Kidney epithelial cell (primary cell): Measurements from ENCODE around the gene ARHGAP20. TPM values are rescaled to one million over a fixed set of nuclear protein-coding genes. Genes with fewer than 3 reads are reported as not detected.
"Not testable (repeated sequence)": the region's sequence is repeated elsewhere in the genome, so short reads cannot be mapped to it uniquely, and the experiment has no call there.

Experiments used
- DNase-seq: peaks from one replicate; pipeline ENCODE4 v3.0.0-alpha.2; 2010; ENCODE audit warnings: low read depth
- H3K27me3 ChIP-seq: 2 replicates; pipeline ENCODE4 v1.6.0; 2011; ENCODE audit warnings: low read length; ENCODE audit not compliant: control insufficient read depth, insufficient read depth
- H3K36me3 ChIP-seq: 2 replicates; pipeline ENCODE4 v1.5.1; 2011; ENCODE audit warnings: low read length; ENCODE audit not compliant: control insufficient read depth, insufficient read depth
- H3K4me3 ChIP-seq: 2 replicates; pipeline ENCODE4 v1.5.1; 2011; ENCODE audit warnings: low read depth, mild to moderate bottlenecking, control low read depth, low read length
- total RNA-seq: library from RNA; depleted of rRNA; stranded (reverse); fragments of >200 nt; gene quantifications from 2 replicates; pipeline ENCODE4 v1.2.3, GENCODE V29; 2015
- TF ChIP-seq, protein P1 (sequence below): IDR thresholded peaks from 2 replicates; pipeline ENCODE4 v1.5.1; 2011; ENCODE audit warnings: mild to moderate bottlenecking, moderate library complexity, low read length, control low read depth, inconsistent platforms; ENCODE audit not compliant: insufficient read depth, poor library complexity, severe bottlenecking

ARHGAP20 gene
- total RNA-seq, 1 donor from 2014 or later, result 0.17 TPM

DNA sequence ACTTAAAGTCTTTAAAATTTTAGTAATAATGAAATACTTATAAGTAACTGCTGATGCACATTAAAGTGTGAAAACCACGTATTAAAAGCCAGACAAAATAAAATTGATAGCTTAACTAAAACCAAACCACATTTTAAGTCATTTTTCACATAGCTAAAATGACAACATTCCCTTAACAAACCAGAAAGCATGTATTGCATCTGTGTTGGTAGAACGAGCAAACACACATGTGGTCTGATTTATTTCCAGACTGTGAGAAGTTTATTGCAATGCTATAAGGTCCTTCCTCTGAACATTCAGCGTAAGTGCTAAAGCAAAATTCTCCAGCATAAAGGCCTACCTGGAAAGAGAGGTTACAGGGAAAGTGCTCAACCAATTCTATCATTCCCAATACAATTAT is 57.8 kb downstream of the ARHGAP20 start:
- H3K36me3 ChIP-seq, result no peaks in the 10 kb centered on the region

DNA sequence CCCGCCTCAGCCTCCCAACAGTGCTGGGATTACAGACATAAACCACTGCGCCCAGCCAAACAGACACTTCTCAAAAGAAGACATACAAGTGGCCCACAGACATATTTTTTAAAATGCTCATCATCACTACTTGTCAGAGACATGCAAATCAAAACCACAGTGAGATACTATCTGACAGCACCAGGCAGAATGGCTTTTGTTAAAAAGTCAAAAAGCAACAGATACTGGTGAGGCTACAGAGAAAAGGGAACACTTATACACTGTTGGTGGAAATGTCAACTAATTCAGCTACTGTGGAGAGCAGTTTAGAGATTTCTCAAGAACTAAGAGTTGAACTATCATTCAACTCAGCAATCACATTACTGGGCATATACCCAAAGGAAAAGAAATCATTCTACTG is 67.0 kb downstream of the ARHGAP20 start:
- Histone ChIP-seq H3K4me3 (no peak overlapping the region), H3K36me3 (no peaks in the 10 kb centered on the region), H3K27me3 (no peaks in the 10 kb centered on the region)
- no peak for DNase-seq
- TF ChIP-seq, protein P1, sequence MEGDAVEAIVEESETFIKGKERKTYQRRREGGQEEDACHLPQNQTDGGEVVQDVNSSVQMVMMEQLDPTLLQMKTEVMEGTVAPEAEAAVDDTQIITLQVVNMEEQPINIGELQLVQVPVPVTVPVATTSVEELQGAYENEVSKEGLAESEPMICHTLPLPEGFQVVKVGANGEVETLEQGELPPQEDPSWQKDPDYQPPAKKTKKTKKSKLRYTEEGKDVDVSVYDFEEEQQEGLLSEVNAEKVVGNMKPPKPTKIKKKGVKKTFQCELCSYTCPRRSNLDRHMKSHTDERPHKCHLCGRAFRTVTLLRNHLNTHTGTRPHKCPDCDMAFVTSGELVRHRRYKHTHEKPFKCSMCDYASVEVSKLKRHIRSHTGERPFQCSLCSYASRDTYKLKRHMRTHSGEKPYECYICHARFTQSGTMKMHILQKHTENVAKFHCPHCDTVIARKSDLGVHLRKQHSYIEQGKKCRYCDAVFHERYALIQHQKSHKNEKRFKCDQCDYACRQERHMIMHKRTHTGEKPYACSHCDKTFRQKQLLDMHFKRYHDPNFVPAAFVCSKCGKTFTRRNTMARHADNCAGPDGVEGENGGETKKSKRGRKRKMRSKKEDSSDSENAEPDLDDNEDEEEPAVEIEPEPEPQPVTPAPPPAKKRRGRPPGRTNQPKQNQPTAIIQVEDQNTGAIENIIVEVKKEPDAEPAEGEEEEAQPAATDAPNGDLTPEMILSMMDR, result no peak

More for the DNA sequence above, 57.8 kb downstream of the ARHGAP20 start:
- TF ChIP-seq, protein P1, result no peak
- no peak overlapping the region for H3K4me3 ChIP-seq
- DNase-seq, result no peak
- no peaks in the 10 kb centered on the region for H3K27me3 ChIP-seq

DNA sequence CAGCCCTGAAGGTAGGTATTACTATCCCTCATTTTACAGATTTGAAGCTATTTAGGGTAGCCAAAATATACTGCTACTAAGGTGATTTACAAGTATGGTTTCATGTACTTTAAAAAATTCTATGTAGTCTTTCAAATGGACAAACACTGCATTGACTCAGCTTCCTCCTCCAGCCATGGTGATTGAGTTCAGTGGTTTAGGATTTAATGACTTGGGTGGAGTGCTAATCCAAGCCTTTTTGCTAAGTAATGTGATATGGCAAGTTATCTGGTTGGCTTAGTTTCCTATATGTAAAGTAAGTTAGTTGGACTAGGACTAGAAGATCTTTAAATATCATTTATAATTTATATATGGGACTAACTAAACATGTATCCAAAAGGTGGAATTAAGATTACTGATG is 77.9 kb downstream of the ARHGAP20 start:
- Histone ChIP-seq H3K27me3 (no peaks in the 10 kb centered on the region), H3K36me3 (no peaks in the 10 kb centered on the region), H3K4me3 (no peak overlapping the region)
- no peak for DNase-seq
- TF ChIP-seq, protein P1, result no peak

DNA sequence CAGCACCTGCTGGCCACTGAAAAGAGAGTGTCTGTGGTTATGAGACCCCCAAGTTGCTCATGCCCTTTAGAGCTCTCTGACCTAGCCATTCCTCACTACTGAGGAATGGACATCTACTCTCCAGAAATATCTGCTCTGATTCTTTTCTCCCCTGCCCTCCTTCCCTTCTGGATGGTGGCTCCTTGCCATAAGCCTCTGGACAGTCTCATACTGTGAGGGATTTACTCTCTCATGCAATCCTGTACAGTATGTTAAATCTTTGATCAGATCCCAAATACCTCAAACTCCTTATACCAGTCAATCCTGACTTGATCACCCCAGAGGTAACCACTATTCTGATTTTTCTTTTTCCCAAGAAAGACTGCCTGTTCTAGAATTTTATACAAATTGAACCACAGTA is 80.7 kb downstream of the ARHGAP20 start:
- TF ChIP-seq, protein P1, result no peak
- DNase-seq, result no peak
- no peaks in the 10 kb centered on the region for H3K36me3 ChIP-seq
- H3K4me3 ChIP-seq, result no peak overlapping the region
- no peaks in the 10 kb centered on the region for H3K27me3 ChIP-seq

DNA sequence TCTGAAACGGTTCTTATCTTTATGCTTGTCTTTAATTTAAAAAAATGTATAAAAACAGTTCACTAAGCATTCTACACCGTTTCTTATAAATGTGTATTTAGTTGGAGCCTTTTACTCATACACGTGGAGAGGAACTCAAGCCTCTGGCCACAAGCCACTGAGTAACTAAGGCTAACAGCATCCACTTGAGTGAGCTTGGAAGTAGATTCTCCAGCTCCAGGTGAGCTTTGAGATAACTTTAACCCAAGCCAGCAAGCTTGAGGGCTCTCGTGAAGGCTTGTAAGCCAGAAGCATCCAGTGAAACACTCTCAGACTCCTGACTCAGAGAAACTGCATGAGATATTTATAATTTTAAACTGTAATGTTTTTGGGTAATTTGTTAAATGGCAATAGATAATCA is 82.6 kb downstream of the ARHGAP20 start:
- TF ChIP-seq, protein P1, result no peak
- DNase-seq, result no peak
- Histone ChIP-seq H3K27me3 (no peaks in the 10 kb centered on the region), H3K36me3 (no peaks in the 10 kb centered on the region), H3K4me3 (no peak overlapping the region)

DNA sequence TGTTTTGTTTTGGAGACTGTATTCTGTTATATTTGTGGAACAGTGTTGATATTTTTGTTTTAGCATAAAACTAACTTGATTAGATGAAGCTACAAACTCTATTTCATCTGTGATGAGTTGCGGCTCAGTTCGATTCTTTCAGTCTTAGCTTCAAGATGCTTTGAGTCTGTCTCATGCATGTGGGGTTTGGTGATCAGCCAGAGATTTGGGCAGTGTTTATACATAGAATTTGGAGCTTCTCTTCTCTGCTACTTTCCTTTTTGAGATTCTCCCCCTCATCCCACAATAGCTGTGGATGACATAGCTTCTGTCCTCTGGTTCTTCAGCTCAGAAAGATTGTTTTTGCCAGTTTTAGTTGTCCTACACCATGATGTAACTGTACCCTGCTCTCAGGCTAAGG is 90.4 kb downstream of the ARHGAP20 start:
- no peak for DNase-seq
- Histone ChIP-seq H3K36me3 (no peaks in the 10 kb centered on the region), H3K27me3 (no peaks in the 10 kb centered on the region), H3K4me3 (no peak overlapping the region)
- TF ChIP-seq, protein P1, result no peak

DNA sequence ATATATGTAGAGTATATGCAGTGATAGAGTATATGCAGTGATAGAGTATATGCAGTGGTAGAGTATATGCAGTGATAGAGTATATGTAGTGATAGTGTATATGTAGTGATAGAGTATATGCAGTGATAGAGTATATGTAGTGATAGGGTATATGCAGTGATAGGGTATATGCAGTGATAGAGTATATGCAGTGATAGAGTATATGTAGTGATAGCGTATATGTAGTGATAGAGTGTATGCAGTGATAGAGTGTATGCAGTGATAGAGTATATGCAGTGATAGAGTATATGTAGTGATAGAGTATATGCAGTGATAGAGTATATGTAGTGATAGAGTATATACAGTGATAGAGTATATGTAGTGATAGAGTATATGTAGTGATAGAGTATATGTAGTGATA is 92.9 kb downstream of the ARHGAP20 start:
- not testable (repeated sequence) for H3K27me3 ChIP-seq, H3K4me3 ChIP-seq, H3K36me3 ChIP-seq, DNase-seq
